HEK293T (cell line): Measurements from ENCODE around the gene GNAI1.

Experiments
- ELF4 ChIP-seq: fragments of 450-650 bp; IDR thresholded peaks from 2 replicates; pipeline ENCODE4 v1.6.1; 2017; ENCODE audit warnings: antibody characterized with exemption
- SP1 ChIP-seq: fragments of 450-650 bp; IDR thresholded peaks from 2 replicates; pipeline ENCODE4 v1.6.1; 2017

DNA sequence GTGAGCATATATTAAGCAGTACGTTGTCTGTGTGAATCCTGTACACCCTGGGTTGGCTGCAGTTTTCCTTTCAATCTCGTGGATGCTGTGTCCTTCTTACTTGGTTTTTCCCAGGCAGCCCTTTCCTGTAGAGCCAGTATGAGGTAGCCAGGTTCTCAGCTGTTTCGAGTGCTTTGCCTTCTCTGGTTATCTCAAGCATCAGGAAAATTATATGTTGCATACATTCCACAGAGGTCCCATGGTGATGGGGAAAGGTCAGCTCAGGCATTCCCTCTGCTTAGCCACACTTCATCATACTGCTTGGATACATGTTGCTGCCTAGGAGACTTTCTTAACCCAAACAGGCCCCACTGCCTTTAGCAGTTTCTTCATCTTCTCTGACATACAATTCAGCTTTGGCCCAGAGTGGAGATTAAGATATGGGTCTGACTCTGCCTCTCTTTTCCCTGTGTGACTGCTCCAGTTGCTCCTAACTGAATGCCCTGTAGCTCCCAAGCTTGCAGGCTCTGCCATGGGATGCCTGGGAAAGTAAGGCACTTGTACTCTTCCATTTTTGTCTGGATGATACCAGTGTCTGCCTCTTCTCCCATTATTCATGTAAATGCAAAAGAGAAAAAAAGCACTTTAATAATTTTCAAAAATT is 11.3 kb downstream of the GNAI1 start:
- TF ChIP-seq SP1: no peak
- no peak for TF ChIP-seq ELF4
